ENCODE data around the gene TMEM141. TPM values are rescaled to one million over a fixed set of nuclear protein-coding genes. Genes with fewer than 3 reads are reported as not detected.
"Not testable (repeated sequence)": the region's sequence is repeated elsewhere in the genome, so short reads cannot be mapped to it uniquely, and the experiment has no call there.

Gene TMEM141
- total RNA-seq, 1 experiment from 2014 or later, result 24.0 TPM

GRCh38 chr9:136769710-136770191 lies 21.4 kb upstream of the TMEM141 start:
- DNase-seq (ENCODE audit: extremely low read depth, low read depth), result no peak

- DNase-seq (ENCODE audit: extremely low read depth, low read depth), result no peak
Measured at GRCh38 chr9:136771907-136772415, 19.2 kb upstream of the TMEM141 start.

- DNase-seq (ENCODE audit: extremely low read depth, low read depth), result no peak
Measured at GRCh38 chr9:136773386-136774044, 17.6 kb upstream of the TMEM141 start.

- no peak for DNase-seq (ENCODE audit: extremely low read depth, low read depth)
Measured at GRCh38 chr9:136774416-136775045, 16.6 kb upstream of the TMEM141 start.

GRCh38 chr9:136775191-136775590 lies 16.0 kb upstream of the TMEM141 start:
- DNase-seq (ENCODE audit: extremely low read depth, low read depth), result no peak

GRCh38 chr9:136776947-136777346 lies 14.2 kb upstream of the TMEM141 start:
- no peak for DNase-seq (ENCODE audit: extremely low read depth, low read depth)

- DNase-seq (ENCODE audit: extremely low read depth, low read depth), result no peak
Measured at GRCh38 chr9:136777359-136777758, 13.8 kb upstream of the TMEM141 start.

GRCh38 chr9:136779808-136780207 lies 11.3 kb upstream of the TMEM141 start:
- no peak for DNase-seq (ENCODE audit: extremely low read depth, low read depth)

- DNase-seq (ENCODE audit: extremely low read depth, low read depth), result no peak
Measured at GRCh38 chr9:136782452-136782851, 8.7 kb upstream of the TMEM141 start.

GRCh38 chr9:136784249-136784996 lies 6.7 kb upstream of the TMEM141 start:
- no peak for DNase-seq (ENCODE audit: extremely low read depth, low read depth)

- no peak for DNase-seq (ENCODE audit: extremely low read depth, low read depth)
Measured at GRCh38 chr9:136784997-136785361, 6.2 kb upstream of the TMEM141 start.

GRCh38 chr9:136785565-136786355 lies 5.4 kb upstream of the TMEM141 start:
- DNase-seq (ENCODE audit: extremely low read depth, low read depth), result not testable (repeated sequence)

- no peak for DNase-seq (ENCODE audit: extremely low read depth, low read depth)
Measured at GRCh38 chr9:136786451-136786850, 4.7 kb upstream of the TMEM141 start.

GRCh38 chr9:136786983-136787382 lies 4.2 kb upstream of the TMEM141 start:
- DNase-seq (ENCODE audit: extremely low read depth, low read depth), result not testable (repeated sequence)

- DNase-seq (ENCODE audit: extremely low read depth, low read depth), result peak; percentile 69
Measured at GRCh38 chr9:136787690-136788400, 3.3 kb upstream of the TMEM141 start.

- not testable (repeated sequence) for DNase-seq (ENCODE audit: extremely low read depth, low read depth)
Measured at GRCh38 chr9:136788644-136789522, 2.3 kb upstream of the TMEM141 start.

GRCh38 chr9:136789523-136789937 lies 1.6 kb upstream of the TMEM141 start:
- DNase-seq (ENCODE audit: extremely low read depth, low read depth), result no peak

- DNase-seq (ENCODE audit: extremely low read depth, low read depth), result no peak
Measured at GRCh38 chr9:136791516-136792276, 552 bp downstream of the TMEM141 start.
